SJSA1 (cell line): ENCODE measurements around the gene CEP295NL. TPM values are rescaled to one million over a fixed set of nuclear protein-coding genes. Genes with fewer than 3 reads are reported as not detected.
A peak's percentile ranks its signal among the peaks of the same experiment; 100 is the strongest.

ENCODE experiments used
- DNase-seq, 2 experiments: peaks; one replicate each; pipeline ENCODE4 v3.0.0-alpha.2; 2015 to 2020; ENCODE audit warnings: low spot score in 2 of 2, low read depth in 1 of 2
- H3K27ac ChIP-seq: fragments of 250-450 bp; sonication (Bioruptor Pico); 2 replicates; pipeline ENCODE4 v1.5.1; 2020; ENCODE audit warnings: mild to moderate bottlenecking, moderate library complexity
- H3K27me3 ChIP-seq: fragments of 250-450 bp; sonication (Bioruptor Pico); replicated peaks from 2 replicates; pipeline ENCODE4 v1.5.1; 2020; ENCODE audit warnings: mild to moderate bottlenecking, moderate library complexity
- H3K36me3 ChIP-seq: fragments of 250-450 bp; sonication (Bioruptor Pico); 2 replicates; pipeline ENCODE4 v1.5.1; 2020; ENCODE audit warnings: mild to moderate bottlenecking
- H3K4me1 ChIP-seq: fragments of 250-450 bp; sonication (Bioruptor Pico); replicated peaks from 2 replicates; pipeline ENCODE4 v1.6.1; 2021; ENCODE audit warnings: mild to moderate bottlenecking
- H3K4me3 ChIP-seq: fragments of 250-450 bp; sonication (Bioruptor Pico); 2 replicates; pipeline ENCODE4 v1.5.1; 2020; ENCODE audit warnings: mild to moderate bottlenecking
- H3K9me3 ChIP-seq: fragments of 250-450 bp; sonication (Bioruptor Pico); replicated peaks from 2 replicates; pipeline ENCODE4 v1.5.1; 2020; ENCODE audit warnings: mild to moderate bottlenecking
- total RNA-seq: library from RNA; depleted of rRNA; stranded (reverse); fragments of >200 nt; shearing (Covaris generic); gene quantifications from 2 replicates; pipeline ENCODE4 v1.2.3, GENCODE V29; 2014

Gene CEP295NL
- total RNA-seq, 1 experiment from 2014 or later: 0.34 TPM

DNA sequence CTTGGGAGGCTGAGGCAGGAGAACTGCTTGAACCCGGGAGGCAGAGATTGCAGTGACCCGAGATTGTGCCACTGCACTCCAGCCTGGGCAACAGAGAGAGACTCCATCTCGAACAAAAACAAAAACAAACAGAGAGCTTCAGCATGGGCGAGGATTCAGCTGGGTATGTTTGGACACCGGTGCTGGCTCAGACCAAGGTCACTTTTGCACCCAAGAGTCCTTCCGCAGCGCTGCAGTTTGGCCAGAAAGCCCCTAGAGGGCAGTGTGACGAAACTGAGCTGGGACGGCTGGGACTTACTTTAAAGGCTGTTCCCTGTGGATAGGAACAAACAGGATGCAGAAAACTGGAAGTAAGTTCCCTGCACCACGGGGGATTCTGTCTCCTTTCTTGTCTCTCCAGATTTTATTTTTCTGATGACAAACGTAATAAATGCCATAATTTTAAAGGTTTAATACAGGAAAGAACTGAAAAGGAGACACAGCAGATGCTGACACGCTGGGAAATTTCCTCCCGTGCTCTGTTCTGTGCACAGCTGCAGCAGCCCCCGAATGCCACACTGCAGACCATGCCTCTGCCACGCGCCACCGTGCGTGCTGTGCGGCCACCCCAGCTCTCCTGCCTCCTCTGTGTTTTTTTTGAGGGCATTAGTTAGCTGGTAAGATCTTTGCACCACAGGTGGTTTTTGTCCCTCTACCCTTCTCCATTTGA lies 37.2 kb downstream of the CEP295NL start:
- Histone ChIP-seq H3K36me3 (peaks cover 56% of the 10 kb centered on the region), H3K9me3 (no peaks in the 10 kb centered on the region), H3K27me3 (no peaks in the 10 kb centered on the region), H3K4me3 (no peak overlapping the region), H3K27ac (no peak overlapping the region), H3K4me1 (peaks cover 42% of the 10 kb centered on the region)
- peak; percentile 89 to 92 for DNase-seq

DNA sequence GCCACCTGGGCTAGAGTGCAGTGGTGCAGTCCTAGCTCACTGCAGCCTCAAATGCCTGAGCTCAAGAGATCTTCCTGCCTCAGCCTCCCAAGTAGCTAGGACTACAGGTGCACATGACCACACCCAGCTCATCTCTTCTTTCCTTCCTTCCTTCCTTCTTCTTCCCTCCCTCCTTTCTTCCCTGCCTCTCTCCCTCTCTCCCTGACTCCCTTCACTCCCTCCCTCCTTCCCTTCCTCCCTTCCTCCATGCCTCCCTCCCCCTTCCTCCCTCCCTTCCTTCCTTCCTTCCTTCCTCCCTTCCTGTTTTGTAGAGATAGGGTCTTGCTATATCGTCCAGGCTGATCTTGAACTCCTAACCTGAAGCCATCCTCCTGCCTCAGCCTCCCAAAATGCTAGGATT lies 38.9 kb downstream of the CEP295NL start:
- Histone ChIP-seq H3K9me3 (no peaks in the 10 kb centered on the region), H3K27me3 (no peaks in the 10 kb centered on the region), H3K27ac (no peak overlapping the region), H3K4me1 (peaks cover 42% of the 10 kb centered on the region), H3K36me3 (peaks cover 45% of the 10 kb centered on the region), H3K4me3 (no peak overlapping the region)
- no peak for DNase-seq

DNA sequence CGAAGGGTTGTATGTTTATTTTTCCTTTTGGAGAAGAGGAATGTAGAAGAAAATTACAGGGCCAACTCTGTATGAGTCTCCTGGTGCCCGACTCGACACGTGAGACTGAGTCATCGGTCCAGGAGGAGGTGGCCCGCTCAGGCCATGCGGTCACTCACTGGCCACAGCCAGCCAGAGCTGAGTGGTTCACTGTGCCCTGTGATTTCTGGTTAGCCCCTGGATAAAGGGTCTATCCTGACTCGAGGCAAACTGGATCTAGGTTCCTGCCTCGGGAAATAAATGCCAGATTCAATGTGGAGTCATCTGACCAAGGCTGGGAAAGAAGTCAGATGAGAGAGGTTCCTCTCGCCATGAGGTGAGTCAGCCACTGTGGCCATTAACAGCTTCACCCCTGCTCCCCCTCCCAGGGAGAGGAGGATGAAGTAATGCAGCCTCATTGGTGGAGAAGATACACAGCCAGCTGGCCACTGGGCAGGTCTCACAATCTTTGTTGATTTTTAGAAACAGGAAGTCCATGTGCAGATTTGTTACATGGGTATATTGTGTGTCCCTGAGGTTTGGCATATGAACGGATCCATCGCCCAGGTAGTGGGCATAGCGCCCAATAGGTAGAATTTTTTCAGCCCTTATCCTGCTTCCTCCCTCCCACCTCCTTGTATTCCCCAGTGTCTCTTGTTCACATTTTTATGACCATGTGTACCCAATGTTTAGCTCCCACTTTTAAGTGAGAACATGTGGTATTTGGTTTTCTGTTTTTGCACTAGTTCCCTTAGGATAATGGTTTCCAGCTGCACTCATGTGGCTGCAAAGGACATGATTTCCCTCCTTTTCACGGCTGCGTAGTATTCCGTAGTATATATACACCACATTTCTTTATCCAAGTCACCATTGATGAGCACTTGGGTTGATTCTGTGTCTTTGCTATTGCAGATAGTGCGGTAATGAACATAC lies 40.7 kb downstream of the CEP295NL start:
- H3K27ac ChIP-seq: peak overlapping the region; percentile 93
- DNase-seq: peak; percentile 98 to 100
- peak overlapping the region; percentile 3; the same call in 1 of the 2 replicates for H3K4me3 ChIP-seq
- H3K9me3 ChIP-seq: no peaks in the 10 kb centered on the region
- H3K27me3 ChIP-seq: no peaks in the 10 kb centered on the region
- peaks cover 28% of the 10 kb centered on the region for H3K4me1 ChIP-seq
- peaks cover 41% of the 10 kb centered on the region for H3K36me3 ChIP-seq

DNA sequence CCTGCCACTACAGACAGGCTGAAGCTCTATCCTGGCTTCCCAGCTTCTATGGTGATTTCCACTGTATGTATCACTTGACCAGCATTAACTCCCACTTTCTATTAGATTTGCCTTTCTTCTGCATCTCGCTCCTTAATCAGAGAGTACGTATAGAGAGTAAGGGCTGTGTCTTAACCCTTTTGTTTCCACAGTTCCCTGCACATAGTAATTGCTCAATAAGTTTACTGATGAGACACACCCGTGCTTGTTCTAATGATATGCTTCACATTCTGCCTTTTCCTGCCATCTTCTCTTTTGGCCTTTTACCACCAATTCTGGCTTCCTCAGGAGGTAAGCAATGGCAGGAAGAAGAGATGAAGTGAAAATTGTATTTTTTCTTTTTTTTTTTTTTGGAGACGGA lies 41.8 kb downstream of the CEP295NL start:
- Histone ChIP-seq H3K4me1 (peaks cover 28% of the 10 kb centered on the region), H3K36me3 (peaks cover 42% of the 10 kb centered on the region), H3K4me3 (no peak overlapping the region), H3K27ac (peak overlapping the region; percentile 93; the same call in 1 of the 2 replicates), H3K9me3 (no peaks in the 10 kb centered on the region), H3K27me3 (no peaks in the 10 kb centered on the region)
- DNase-seq: no peak

DNA sequence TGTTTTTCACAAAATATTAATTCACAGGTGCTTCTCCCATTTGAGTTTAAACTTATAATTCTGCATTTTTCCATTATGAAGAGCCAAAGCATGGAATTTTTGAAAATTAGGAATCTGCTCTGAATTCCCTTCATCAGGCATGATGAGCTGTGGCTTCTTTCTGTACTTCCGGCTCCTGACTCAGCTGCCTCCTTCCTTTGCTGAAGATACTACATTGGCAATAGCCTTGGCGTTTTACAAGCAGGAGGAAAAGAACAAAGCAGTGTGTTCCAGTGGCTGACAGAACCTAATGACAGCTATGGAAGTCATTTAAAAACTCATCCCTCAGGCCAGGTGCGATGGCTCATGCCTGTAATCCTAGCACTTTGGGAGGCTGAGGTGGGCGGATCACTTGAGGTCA lies 44.0 kb downstream of the CEP295NL start:
- Histone ChIP-seq H3K27ac (no peak overlapping the region), H3K9me3 (no peaks in the 10 kb centered on the region), H3K27me3 (no peaks in the 10 kb centered on the region), H3K4me3 (no peak overlapping the region), H3K36me3 (peaks cover 50% of the 10 kb centered on the region), H3K4me1 (peaks cover 19% of the 10 kb centered on the region)
- no peak for DNase-seq

DNA sequence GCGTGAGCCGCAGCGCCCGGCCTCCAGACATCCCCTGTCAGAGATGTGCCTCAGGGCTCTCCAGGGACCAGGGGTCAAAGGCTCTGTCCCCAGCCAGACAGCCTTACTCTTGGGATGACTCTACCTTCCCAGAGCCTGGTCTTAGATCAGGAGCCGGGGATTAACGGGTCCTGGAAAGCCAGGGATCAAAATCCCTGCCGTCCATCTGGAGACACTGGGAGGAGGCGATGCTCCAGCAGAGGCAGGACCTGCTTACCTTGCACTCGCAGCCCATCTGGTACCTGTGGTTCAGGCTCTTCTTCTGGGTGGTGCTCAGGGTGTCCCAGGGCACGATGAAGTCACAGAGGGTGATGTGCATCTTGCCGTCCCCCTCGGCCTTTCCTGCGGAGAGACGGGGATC lies 45.7 kb downstream of the CEP295NL start:
- H3K27ac ChIP-seq: no peak overlapping the region
- no peaks in the 10 kb centered on the region for H3K9me3 ChIP-seq
- DNase-seq: no peak
- no peaks in the 10 kb centered on the region for H3K27me3 ChIP-seq
- peaks cover 52% of the 10 kb centered on the region for H3K36me3 ChIP-seq
- no peak overlapping the region for H3K4me3 ChIP-seq
- H3K4me1 ChIP-seq: peaks cover 13% of the 10 kb centered on the region

DNA sequence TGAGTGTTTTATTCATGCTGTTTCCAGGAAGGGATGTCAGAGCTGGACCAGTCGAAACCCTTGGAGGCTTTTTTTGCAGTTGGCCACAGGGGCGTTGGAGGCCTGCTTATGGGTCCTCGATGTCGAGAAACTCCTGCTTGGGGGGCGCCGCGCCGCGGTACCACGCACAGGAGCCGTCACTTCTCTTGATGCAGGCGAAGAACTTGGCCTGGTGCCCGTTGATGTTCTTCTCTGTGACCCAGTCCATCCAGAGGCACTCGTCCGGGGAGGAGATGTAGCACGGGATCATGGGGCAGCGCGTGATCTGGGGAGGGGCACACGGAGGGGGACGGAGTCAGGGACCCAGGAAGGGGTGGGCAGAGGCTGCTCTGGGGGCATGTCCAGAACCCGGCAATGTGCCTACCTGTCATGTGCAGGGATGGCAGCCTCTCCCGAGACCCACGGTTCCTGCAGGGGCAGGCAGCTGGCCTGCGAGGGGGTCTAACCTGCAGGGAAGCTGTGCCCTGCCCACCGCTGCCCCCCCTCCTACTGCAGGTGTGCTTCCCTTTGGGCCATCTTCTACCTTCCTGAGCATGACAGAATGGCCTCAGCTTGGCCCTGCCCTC lies 47.3 kb downstream of the CEP295NL start:
- Histone ChIP-seq H3K27me3 (no peaks in the 10 kb centered on the region), H3K36me3 (peaks cover 49% of the 10 kb centered on the region), H3K4me1 (no peaks in the 10 kb centered on the region), H3K4me3 (no peak overlapping the region), H3K9me3 (no peaks in the 10 kb centered on the region), H3K27ac (no peak overlapping the region)
- DNase-seq: no peak

DNA sequence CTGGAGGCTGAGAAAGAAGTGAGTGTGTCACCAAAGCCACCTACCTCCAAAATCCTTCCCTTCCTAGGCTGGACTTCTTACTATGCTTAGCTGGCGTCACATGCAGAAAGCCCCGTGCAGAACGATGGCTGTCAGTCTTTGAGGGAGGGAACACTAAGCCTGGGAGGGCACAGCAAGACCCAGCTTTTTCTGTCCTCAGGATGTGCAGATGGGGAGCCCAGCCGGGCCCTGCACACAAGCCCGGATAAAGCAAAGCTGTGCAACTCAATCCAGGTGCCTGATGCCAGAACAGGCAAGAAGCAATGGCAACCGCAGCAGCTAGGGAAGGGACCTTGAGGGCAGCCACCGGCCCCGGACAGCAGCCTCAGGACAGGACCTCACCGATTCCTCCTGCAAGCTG lies 48.5 kb downstream of the CEP295NL start:
- Histone ChIP-seq H3K4me3 (no peak overlapping the region), H3K27ac (no peak overlapping the region), H3K36me3 (peaks cover 46% of the 10 kb centered on the region), H3K9me3 (no peaks in the 10 kb centered on the region), H3K27me3 (no peaks in the 10 kb centered on the region), H3K4me1 (no peaks in the 10 kb centered on the region)
- DNase-seq: no peak

DNA sequence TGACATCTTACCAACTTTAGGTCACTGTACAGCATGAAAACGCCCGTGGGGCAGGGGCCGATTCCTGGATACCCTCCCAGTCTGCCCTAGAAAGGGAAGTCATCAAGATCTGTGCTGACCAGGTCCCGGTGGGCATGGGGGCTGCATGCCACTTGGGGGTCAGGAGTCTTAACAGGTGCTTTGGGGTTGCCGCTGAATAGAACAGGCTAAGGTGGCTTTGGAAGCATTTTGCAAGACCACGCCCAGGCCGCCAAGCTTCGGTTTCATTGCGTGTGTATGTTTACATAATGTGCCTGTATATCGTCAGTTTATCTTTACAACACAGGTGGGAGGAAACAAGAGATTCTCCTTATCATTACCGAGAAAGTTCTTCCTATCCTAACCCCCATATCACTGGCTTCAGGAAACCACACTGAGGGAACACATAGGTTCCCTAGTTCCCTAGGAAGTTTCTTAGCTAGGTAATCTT lies 49.0 kb downstream of the CEP295NL start:
- H3K4me1 ChIP-seq: no peaks in the 10 kb centered on the region
- H3K36me3 ChIP-seq: peaks cover 42% of the 10 kb centered on the region
- H3K27me3 ChIP-seq: no peaks in the 10 kb centered on the region
- DNase-seq: no peak
- no peaks in the 10 kb centered on the region for H3K9me3 ChIP-seq
- H3K4me3 ChIP-seq: no peak overlapping the region
- H3K27ac ChIP-seq: no peak overlapping the region

DNA sequence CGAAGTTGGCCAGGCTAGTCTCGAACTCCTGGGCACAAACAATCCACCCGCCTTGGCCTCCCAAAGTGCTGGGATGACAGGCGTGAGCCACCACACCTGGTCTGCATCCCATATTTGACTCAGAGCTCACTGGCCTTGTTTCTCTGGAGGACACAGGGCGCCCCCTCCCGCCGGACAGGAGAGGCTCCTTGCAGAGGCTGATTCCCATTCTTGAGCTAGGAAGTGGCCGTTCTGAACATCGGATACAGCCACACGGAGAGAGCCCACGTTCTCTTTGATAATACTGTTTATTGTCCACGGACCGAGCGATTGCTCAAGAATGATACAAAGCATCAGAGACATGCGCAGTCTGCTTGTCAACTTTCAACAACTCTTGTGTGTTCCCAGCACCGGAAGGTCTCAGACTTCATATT lies 50.3 kb downstream of the CEP295NL start:
- DNase-seq: no peak
- H3K27ac ChIP-seq: no peak overlapping the region
- no peaks in the 10 kb centered on the region for H3K9me3 ChIP-seq
- no peak overlapping the region for H3K4me3 ChIP-seq
- H3K36me3 ChIP-seq: peaks cover 37% of the 10 kb centered on the region
- H3K27me3 ChIP-seq: no peaks in the 10 kb centered on the region
- no peaks in the 10 kb centered on the region for H3K4me1 ChIP-seq

DNA sequence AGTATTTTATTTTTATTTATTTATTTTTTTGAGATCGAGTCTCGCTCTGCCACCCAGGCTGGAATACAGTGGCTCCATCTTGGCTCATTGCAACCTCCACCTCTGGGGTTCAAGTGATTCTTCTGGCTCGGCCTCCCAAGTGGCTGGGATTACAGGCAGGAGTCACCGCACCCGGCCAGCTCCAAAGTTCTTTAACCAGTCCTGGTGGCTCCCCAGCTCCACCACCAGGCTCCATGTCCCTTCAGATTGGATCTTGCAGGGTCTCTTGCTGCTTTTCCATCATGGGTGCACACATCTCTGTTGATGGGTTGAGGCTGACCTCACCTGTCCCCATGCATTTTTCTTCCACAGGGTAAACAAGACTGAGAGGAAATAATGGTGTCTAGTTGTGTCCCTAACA lies 54.0 kb downstream of the CEP295NL start:
- DNase-seq: no peak
- Histone ChIP-seq H3K4me1 (no peaks in the 10 kb centered on the region), H3K27me3 (no peaks in the 10 kb centered on the region)

DNA sequence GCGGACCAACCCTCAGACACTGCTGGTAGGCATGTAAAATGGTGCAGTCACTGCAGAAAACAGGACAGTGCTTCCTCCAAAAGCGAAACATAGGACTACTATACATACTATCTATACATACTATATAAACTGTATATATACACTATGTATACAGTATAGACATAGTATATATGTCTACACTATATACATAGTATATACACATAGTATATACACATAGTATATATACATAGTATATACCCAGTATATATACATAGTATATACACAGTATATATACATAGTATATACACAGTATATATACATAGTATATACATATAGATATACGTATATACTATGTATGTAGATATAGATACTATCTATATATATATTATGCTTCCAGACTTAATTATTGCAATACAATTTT lies 55.9 kb downstream of the CEP295NL start:
- Histone ChIP-seq H3K9me3 (no peaks in the 10 kb centered on the region), H3K27me3 (no peaks in the 10 kb centered on the region), H3K36me3 (no peaks in the 10 kb centered on the region), H3K4me3 (no peak overlapping the region), H3K27ac (no peak overlapping the region), H3K4me1 (0 out of 2 replicates have a peak, but pooled peaks cover 3% of the 10 kb centered on the region)
- no peak for DNase-seq

More for the DNA sequence above, 54.0 kb downstream of the CEP295NL start:
- H3K4me3 ChIP-seq: no peak overlapping the region
- H3K27ac ChIP-seq: no peak overlapping the region
- no peaks in the 10 kb centered on the region for H3K9me3 ChIP-seq
- H3K36me3 ChIP-seq: peaks cover 8% of the 10 kb centered on the region

DNA sequence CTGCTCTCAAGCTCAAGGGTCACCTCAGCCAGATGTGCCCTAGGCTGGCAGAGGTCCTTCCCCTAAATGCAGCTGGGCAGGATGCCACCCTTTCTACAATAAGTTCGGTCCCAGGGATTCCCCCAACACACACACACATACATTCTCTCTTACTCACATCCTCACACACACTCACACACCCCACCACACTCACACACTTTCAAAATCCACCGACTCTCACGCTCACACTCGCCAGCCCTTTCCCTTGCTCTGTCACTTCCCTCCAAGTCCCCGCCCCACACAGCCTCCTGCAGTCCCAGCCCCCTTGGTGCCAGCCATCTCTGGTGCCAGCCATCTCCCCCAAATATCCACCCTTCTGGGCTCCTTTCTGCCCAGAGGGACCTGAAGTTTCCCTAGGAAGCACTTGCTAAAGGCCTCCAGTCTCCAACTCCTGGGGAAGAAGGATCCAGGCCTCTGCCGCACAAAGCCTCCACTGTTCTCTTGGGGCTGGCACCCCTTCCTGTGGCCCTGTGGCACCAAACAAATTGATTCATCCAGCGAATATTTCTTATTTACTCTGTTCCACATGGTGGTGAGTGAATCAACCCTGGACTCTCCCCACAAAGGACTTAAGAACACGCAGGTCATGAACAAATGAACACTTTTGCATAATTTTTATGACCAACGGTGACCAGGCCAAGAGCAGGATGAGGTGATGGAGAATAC lies 58.5 kb downstream of the CEP295NL start:
- Histone ChIP-seq H3K4me3 (no peak overlapping the region), H3K27ac (no peak overlapping the region), H3K27me3 (no peaks in the 10 kb centered on the region), H3K9me3 (no peaks in the 10 kb centered on the region), H3K36me3 (peaks cover 8% of the 10 kb centered on the region), H3K4me1 (peaks cover 12% of the 10 kb centered on the region)
- DNase-seq: no peak
